Hepatocyte (in vitro differentiated cells): ENCODE measurements around the gene ZSCAN10. TPM values are rescaled to one million over a fixed set of nuclear protein-coding genes. Genes with fewer than 3 reads are reported as not detected.

Experiments used
- DNase-seq: peaks from one replicate; pipeline ENCODE4 v3.0.0-alpha.2; 2016; ENCODE audit warnings: low spot score
- H2AFZ ChIP-seq: fragments of 200-600 bp; sonication (generic); 2 replicates; pipeline ENCODE4 v1.6.0; 2016; ENCODE audit warnings: antibody characterized with exemption, mild to moderate bottlenecking
- H3K27ac ChIP-seq: fragments of 200-600 bp; sonication (generic); 2 replicates; pipeline ENCODE4 v1.5.1; 2016; ENCODE audit warnings: mild to moderate bottlenecking
- H3K27me3 ChIP-seq: fragments of 200-600 bp; sonication (generic); 2 replicates; pipeline ENCODE4 v1.6.1; 2016
- H3K36me3 ChIP-seq: fragments of 200-600 bp; sonication (generic); replicated peaks from 2 replicates; pipeline ENCODE4 v1.5.1; 2016; ENCODE audit warnings: low read depth; ENCODE audit not compliant: insufficient read depth
- H3K4me1 ChIP-seq: fragments of 200-600 bp; sonication (generic); 2 replicates; pipeline ENCODE4 v1.5.1; 2016; ENCODE audit warnings: mild to moderate bottlenecking, moderate library complexity; ENCODE audit not compliant: insufficient read depth
- H3K4me2 ChIP-seq: fragments of 200-600 bp; sonication (generic); 2 replicates; pipeline ENCODE4 v1.6.0; 2016
- H3K4me3 ChIP-seq: fragments of 200-600 bp; sonication (generic); 2 replicates; pipeline ENCODE4 v1.5.1; 2016; ENCODE audit warnings: mild to moderate bottlenecking
- H3K79me2 ChIP-seq: fragments of 200-600 bp; sonication (generic); 2 replicates; pipeline ENCODE4 v1.6.0; 2017; ENCODE audit warnings: mild to moderate bottlenecking
- H3K9me2 ChIP-seq: fragments of 200-600 bp; sonication (generic); replicated peaks from 2 replicates; pipeline ENCODE4 v1.6.0; 2017; ENCODE audit warnings: mild to moderate bottlenecking; ENCODE audit not compliant: insufficient read depth
- H3K9me3 ChIP-seq: fragments of 200-600 bp; sonication (generic); 2 replicates; pipeline ENCODE4 v1.5.1; 2016; ENCODE audit warnings: low read depth, mild to moderate bottlenecking
- H4K20me1 ChIP-seq: fragments of 200-600 bp; sonication (generic); 2 replicates; pipeline ENCODE4 v1.6.0; 2016; ENCODE audit warnings: mild to moderate bottlenecking; ENCODE audit not compliant: insufficient read depth, poor library complexity, severe bottlenecking
- CTCF ChIP-seq: fragments of 200-600 bp; sonication (generic); IDR thresholded peaks from 2 replicates; pipeline ENCODE4 v1.5.1; 2016; ENCODE audit warnings: antibody characterized with exemption, mild to moderate bottlenecking; ENCODE audit not compliant: poor library complexity
- EZH2 ChIP-seq: fragments of 200-600 bp; sonication (generic); IDR thresholded peaks from 2 replicates; pipeline ENCODE4 v1.6.1; 2016; ENCODE audit warnings: antibody characterized with exemption, mild to moderate bottlenecking, borderline replicate concordance
- EZH2phosphoT487 ChIP-seq: fragments of 200-600 bp; sonication (generic); IDR thresholded peaks from one replicate; pipeline ENCODE4 v1.6.1; 2018; ENCODE audit warnings: antibody characterized with exemption, mild to moderate bottlenecking, low read depth, moderate library complexity; ENCODE audit not compliant: unreplicated experiment, severe bottlenecking
- WGBS: methylation state at CpG from one replicate; pipeline ENCODE4 v1.1.6; 2016; ENCODE audit warnings: low lambda C conversion rate; ENCODE audit errors: missing lambda C conversion rate; 5-methylcytosine and 5-hydroxymethylcytosine counted together
- polyA plus RNA-seq: library from polyadenylated mRNA; unstranded; fragments of >200 nt; fragmentation: Nextera tagmentation; extraction: Ambion mirVana; gene quantifications from 2 replicates; pipeline ENCODE4 v1.2.1, GENCODE V29; 2016
- total RNA-seq: library from RNA; depleted of rRNA; stranded (reverse); fragments of >200 nt; gene quantifications from 2 replicates; pipeline ENCODE4 v1.2.3, GENCODE V29; 2014

ZSCAN10 gene
- total and polyA plus RNA-seq, 2 experiments from 2014 or later: not detected

GRCh38 chr16:3120435-3120834 is 21.3 kb upstream of the ZSCAN10 start:
- H3K4me3 ChIP-seq: no peak overlapping the region
- no peak overlapping the region for H3K27ac ChIP-seq
- H3K9me3 ChIP-seq: no peaks in the 10 kb centered on the region
- H3K27me3 ChIP-seq: no peaks in the 10 kb centered on the region
- WGBS: 97% methylated on average over 11 of the region's 16 CpGs
- H3K4me1 ChIP-seq: peaks cover 4% of the 10 kb centered on the region
- H3K4me2 ChIP-seq: no peak overlapping the region
- no peak overlapping the region for H2AFZ ChIP-seq
- no peaks in the 10 kb centered on the region for H4K20me1 ChIP-seq
- no peak for DNase-seq
- H3K9me2 ChIP-seq: no peaks in the 10 kb centered on the region
- H3K36me3 ChIP-seq: no peaks in the 10 kb centered on the region
- H3K79me2 ChIP-seq: peaks cover 3% of the 10 kb centered on the region
- TF ChIP-seq EZH2phosphoT487: no peak
- TF ChIP-seq CTCF: no peak
- no peak for TF ChIP-seq EZH2

GRCh38 chr16:3119701-3120408 is 20.8 kb upstream of the ZSCAN10 start:
- WGBS: 97% methylated on average over 56 of the region's 57 CpGs
- no peaks in the 10 kb centered on the region for H3K36me3 ChIP-seq
- TF ChIP-seq CTCF (no peak), EZH2phosphoT487 (no peak), EZH2 (no peak)
- no peaks in the 10 kb centered on the region for H3K79me2 ChIP-seq
- H3K27ac ChIP-seq: no peak overlapping the region
- H3K4me3 ChIP-seq: no peak overlapping the region
- no peaks in the 10 kb centered on the region for H3K27me3 ChIP-seq
- no peak overlapping the region for H2AFZ ChIP-seq
- H3K9me3 ChIP-seq: no peaks in the 10 kb centered on the region
- no peaks in the 10 kb centered on the region for H3K9me2 ChIP-seq
- no peaks in the 10 kb centered on the region for H4K20me1 ChIP-seq
- no peak for DNase-seq
- peaks cover 4% of the 10 kb centered on the region for H3K4me1 ChIP-seq
- no peak overlapping the region for H3K4me2 ChIP-seq

- no peak for DNase-seq
- peaks cover 3% of the 10 kb centered on the region for H3K79me2 ChIP-seq
- no peaks in the 10 kb centered on the region for H4K20me1 ChIP-seq
- peaks cover 4% of the 10 kb centered on the region for H3K4me1 ChIP-seq
- H2AFZ ChIP-seq: no peak overlapping the region
- H3K4me3 ChIP-seq: no peak overlapping the region
- H3K9me2 ChIP-seq: no peaks in the 10 kb centered on the region
- no peak overlapping the region for H3K27ac ChIP-seq
- H3K9me3 ChIP-seq: no peaks in the 10 kb centered on the region
- no peaks in the 10 kb centered on the region for H3K27me3 ChIP-seq
- WGBS: 98% methylated on average over 31 of the region's 33 CpGs
- no peak overlapping the region for H3K4me2 ChIP-seq
- no peaks in the 10 kb centered on the region for H3K36me3 ChIP-seq
- TF ChIP-seq EZH2 (no peak), CTCF (no peak), EZH2phosphoT487 (no peak)
Observed at GRCh38 chr16:3119286-3119685, 20.2 kb upstream of the ZSCAN10 start.
